Head of caudate nucleus (tissue), 42 donors: ENCODE results near the gene TANK.
A peak's percentile ranks its signal among the peaks of the same experiment; 100 is the strongest.
"Not testable (repeated sequence)": the region's sequence is repeated elsewhere in the genome, so short reads cannot be mapped to it uniquely, and the experiment has no call there.

ENCODE experiments used
- DNase-seq, 42 donors: peaks; one replicate each; pipeline versions ENCODE4 v3.0.0 to v3.0.0-alpha.2; 2020 to 2021; ENCODE audit warnings: mixed read lengths in 7 of 42
- intact Hi-C: fragments of 100-400 bp; cut with DNase I; formaldehyde crosslinking; loops from one replicate; pipeline ENCODE4 v1.15.0; 2022

TANK gene

GRCh38 chr2:161131804-161132203 is 28.4 kb upstream of the TANK start:
- no peak for DNase-seq
- intact Hi-C loops, result no loop called here

DNA sequence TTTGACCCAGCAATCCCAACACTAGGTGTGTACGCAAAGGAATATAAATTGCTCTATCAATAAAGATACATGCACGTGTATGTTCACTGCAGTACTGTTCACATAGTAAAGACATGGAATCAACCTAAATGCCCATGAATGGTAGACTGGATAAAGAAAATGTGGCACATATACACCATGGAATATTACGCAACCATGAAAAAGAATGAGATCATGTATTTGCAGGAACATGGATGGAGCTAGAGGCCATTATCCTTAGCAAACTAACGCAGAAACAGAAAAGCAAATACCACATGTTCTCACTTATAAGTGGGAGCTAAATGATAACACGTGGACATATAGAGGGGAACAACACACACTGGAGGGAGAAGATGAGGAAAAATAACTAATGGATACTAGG is 27.8 kb upstream of the TANK start:
- DNase-seq, intact Hi-C loops: not testable (repeated sequence)

DNA sequence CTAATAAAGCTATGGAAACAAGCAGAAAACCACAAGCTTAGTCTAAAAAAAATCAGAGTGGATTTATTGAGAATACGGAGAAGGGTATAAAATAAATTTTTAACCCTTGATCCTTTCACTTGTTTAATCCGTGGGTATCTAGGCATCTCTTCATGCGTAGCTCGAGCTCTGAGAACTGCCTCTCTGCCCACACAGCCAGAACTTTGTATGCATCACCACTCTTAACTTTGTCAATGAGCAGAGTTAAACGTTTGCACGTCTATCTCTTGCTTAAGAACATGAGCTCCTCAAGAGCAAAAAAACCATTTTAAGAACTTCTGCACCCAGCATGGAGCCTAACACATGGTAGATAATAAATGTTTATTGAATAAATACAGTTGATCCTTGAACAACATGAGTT is 26.9 kb upstream of the TANK start:
- DNase-seq, result peak in 21 of 42 donors; percentile 18 to 73 (median 45)
- intact Hi-C loops, result no loop called here

- intact Hi-C loops, result no loop called here
These were observed 25.4 kb upstream of the TANK start for GRCh38 chr2:161134547-161135518.

GRCh38 chr2:161135951-161136593 is 24.2 kb upstream of the TANK start:
- intact Hi-C loops, result no loop called here

More at GRCh38 chr2:161134547-161135518, 25.4 kb upstream of the TANK start:
- DNase-seq, result peak in 3 of 42 donors; percentile 26 to 49 (median 36)

DNA sequence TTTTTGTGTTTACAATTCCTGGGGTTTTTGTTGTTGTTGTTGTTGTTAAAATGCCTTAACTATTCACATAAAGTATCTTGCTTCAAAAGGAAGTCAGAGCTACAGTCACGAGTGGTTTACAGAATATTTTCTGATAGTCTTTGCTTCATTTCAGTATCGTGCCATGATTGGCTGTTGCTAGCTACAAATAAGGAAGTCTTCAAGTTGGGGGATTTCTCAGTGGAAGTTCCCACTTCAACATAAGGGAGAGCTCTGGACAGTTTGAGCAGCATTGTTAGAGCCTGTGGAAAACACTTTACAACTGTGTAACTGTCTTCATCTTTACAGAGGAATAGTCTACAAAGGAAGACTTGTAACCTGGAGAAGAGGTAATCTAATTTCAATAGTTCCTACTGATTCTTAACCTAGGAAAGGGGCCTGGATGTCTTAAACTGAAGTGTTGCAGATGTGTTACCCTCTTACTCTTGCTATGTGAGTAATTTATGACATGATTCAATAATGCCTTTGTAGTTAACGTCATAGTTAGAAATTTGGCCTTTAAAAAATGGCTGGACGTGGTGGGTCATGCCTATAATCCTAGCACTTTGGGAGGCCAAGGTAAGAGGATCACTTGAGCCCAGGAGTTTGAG is 23.4 kb upstream of the TANK start:
- DNase-seq, result no peak
- intact Hi-C loops, result no loop called here

More at GRCh38 chr2:161135951-161136593, 24.2 kb upstream of the TANK start:
- DNase-seq, result no peak

DNA sequence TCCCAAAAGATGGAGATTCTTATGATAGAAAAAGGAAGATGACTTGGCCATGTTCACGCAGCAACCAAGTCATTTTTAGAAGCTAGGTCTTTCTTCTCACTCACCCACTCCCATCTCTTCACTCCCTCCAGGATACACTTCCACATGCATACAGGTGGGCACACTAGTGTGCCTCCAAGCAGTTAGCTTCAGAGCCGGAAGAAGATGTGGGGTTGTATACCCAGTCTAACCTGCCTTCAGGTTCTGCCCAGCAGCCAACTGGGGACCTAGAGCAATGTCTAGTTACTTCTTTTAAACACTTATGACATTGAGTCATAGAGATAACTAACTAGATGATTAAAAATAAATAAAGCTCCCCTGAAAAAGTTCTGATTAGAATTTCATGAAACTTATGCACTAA is 21.8 kb upstream of the TANK start:
- intact Hi-C loops, result no loop called here

GRCh38 chr2:161139098-161139987 is 20.9 kb upstream of the TANK start:
- DNase-seq, result no peak

More for the DNA sequence above, 21.8 kb upstream of the TANK start:
- no peak for DNase-seq

GRCh38 chr2:161141033-161141432 is 19.2 kb upstream of the TANK start:
- no peak for DNase-seq
- intact Hi-C loops, result no loop called here

More at GRCh38 chr2:161139098-161139987, 20.9 kb upstream of the TANK start:
- intact Hi-C loops, result no loop called here

GRCh38 chr2:161146209-161146775 is 13.9 kb upstream of the TANK start:
- no peak for DNase-seq
- intact Hi-C loops, result no loop called here

DNA sequence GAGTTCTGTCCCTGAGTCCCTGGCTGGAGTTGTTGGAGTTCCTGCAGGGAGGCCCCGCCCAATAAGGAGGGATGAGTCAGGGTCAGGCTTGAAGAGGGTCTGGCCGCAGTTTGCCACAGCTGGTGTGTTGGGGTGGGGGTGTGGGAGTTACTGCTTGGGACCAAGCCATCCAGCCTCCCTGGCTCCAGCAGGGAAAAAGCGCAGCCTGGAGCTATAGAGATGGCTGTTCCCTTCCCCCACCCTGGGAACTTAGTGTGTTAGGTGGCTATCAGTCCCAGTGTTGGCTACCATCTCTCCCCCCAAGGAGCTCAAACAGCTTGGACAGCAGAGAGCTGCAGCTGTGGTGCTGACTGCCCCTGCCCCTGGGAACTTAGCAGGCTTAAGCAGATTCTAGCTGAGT is 13.2 kb upstream of the TANK start:
- no peak for DNase-seq
- intact Hi-C loops, result no loop called here

GRCh38 chr2:161147856-161148255 is 12.4 kb upstream of the TANK start:
- intact Hi-C loops, result no loop called here

DNA sequence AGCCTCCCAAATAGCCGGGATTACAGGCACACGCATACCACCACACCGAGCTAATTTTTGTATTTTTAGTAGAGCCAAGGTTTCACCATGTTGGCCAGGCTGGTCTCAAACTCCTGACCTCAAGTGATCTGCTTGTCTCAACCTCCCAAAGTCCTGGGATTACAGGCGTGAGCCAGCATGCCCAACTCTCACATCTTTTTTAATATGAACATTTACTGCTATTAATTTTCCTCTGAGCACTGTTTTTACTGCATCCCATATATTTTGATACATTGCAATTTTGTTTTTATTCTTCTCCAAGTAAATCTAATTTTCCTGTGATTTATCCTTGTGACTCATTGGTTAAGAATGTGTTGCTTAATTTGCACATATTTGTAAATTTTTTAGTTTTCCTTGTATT is 9.5 kb upstream of the TANK start:
- intact Hi-C loops, result no loop called here
- DNase-seq, result no peak

More at GRCh38 chr2:161147856-161148255, 12.4 kb upstream of the TANK start:
- DNase-seq, result no peak

DNA sequence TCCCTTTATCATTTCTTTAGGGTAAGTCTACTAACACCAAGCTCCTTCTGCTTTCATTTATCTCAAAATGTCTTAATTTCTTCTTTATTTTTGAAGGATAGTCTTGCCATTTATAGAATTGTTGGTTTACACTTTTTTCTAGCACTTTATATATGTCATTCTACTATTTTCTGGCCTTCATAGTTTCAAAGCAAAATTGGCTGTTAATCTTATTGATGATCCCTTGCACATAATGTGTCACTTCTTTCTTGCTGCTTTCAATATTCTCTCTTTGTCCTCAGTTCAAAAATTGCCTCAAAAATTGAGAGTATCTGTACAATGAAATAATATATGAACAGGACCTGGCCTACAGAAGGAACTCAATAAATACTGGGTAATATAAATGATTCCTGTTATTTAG is 7.9 kb upstream of the TANK start:
- intact Hi-C loops, result no loop called here
- no peak for DNase-seq

GRCh38 chr2:161158882-161159281 is 1.3 kb upstream of the TANK start:
- intact Hi-C loops, result no loop called here
- no peak for DNase-seq

- intact Hi-C loops, result no loop called here
- DNase-seq, result no peak
These were observed 587 bp upstream of the TANK start for GRCh38 chr2:161159456-161160225.

DNA sequence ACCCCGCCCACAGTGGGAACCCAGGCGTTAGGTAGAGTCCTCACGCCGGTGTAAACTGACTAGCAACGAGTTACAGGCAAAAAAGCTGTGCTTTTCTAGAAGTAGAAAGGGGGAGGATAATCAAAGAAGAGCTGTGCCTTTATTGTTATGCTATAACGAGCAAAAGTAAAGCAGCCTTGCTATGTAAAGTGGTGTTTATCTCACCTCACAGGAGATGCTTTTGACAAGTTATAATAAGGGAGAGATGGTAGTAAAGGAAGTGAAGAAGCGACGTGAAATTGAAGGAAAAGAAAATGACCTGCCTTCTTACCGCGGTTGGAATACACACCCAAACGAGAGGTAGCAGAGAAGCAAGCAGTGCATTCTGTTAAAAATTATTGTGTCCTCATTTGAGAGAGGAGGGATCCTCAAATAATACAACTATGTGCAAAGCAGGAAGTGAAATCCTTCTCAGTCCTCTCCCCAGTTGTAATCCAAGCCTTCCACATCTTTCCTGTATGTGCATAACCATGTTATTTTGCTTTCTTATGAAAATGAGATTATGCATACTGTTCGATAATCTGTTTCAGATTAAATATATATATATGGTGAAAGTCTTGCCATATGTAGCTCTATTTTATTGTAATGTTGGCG is 962 bp downstream of the TANK start:
- DNase-seq, result no peak
- intact Hi-C loops, result no loop called here
